Prostate gland (tissue), 2 donors: ENCODE data around the gene FAM171A2. TPM values are rescaled to one million over a fixed set of nuclear protein-coding genes. Genes with fewer than 3 reads are reported as not detected.

Source experiments
- DNase-seq: peaks from one replicate; pipeline ENCODE4 v3.0.0-alpha.2; 2019; ENCODE audit warnings: low spot score
- H3K27ac ChIP-seq, 2 donors: fragments of 200-600 bp; sonication (generic); 2 replicates each; pipeline ENCODE4 v1.5.1; 2017 to 2019
- H3K27me3 ChIP-seq: fragments of 200-600 bp; sonication (generic); replicated peaks from 2 replicates; pipeline ENCODE4 v1.5.1; 2019; ENCODE audit not compliant: insufficient read depth
- H3K36me3 ChIP-seq, 2 donors: fragments of 200-600 bp; sonication (generic); 1 replicate in 1 of 2; 2 replicates in 1 of 2; pipeline versions ENCODE4 v1.5.1 to v1.8.1; 2017 to 2019
- H3K4me1 ChIP-seq: fragments of 200-600 bp; sonication (generic); replicated peaks from 2 replicates; pipeline ENCODE4 v1.5.1; 2019
- H3K4me3 ChIP-seq, 2 donors: fragments of 200-600 bp; sonication (generic); 2 replicates each; pipeline ENCODE4 v1.5.1; 2017 to 2019
- H3K9me3 ChIP-seq: fragments of 200-600 bp; sonication (generic); 2 replicates; pipeline ENCODE4 v1.5.1; 2017
- CTCF ChIP-seq, 4 experiments: fragments of 200-600 bp in 2 of 4; fragments of 450-650 bp in 2 of 4; sonication (generic) in 2 of 4; IDR thresholded peaks; 1 replicate in 3 of 4; 2 replicates in 1 of 4; pipeline ENCODE4 v1.5.1; 2016 to 2019; ENCODE audit warnings: antibody characterized with exemption in 4 of 4, mild to moderate bottlenecking in 2 of 4, moderate library complexity in 2 of 4
- POLR2A ChIP-seq: fragments of 450-650 bp; IDR thresholded peaks from one replicate; pipeline ENCODE4 v1.6.1; 2016; ENCODE audit warnings: antibody characterized with exemption, mild to moderate bottlenecking
- POLR2AphosphoS5 ChIP-seq: sonication (generic); formaldehyde crosslinking; IDR thresholded peaks from one replicate; pipeline ENCODE4 v1.6.1; 2017; ENCODE audit warnings: antibody characterized with exemption
- WGBS: methylation state at CpG from one replicate; pipeline ENCODE4 v1.1.5; 2018; 5-methylcytosine and 5-hydroxymethylcytosine counted together
- intact Hi-C: fragments of 100-400 bp; cut with DNase I; formaldehyde crosslinking; loops from one replicate; pipeline ENCODE4 v1.14.2; 2022
- total RNA-seq, 2 donors: library from RNA; depleted of rRNA; stranded (reverse); fragments of >200 nt; gene quantifications; one replicate each; pipeline ENCODE4 v1.1.0, GENCODE V29; 2016

The FAM171A2 gene
- total RNA-seq, 2 donors from 2014 or later = 1.8 to 6.1 TPM

GRCh38 chr17:44360144-44360533 lies 3.5 kb downstream of the FAM171A2 start:
- Histone ChIP-seq H3K4me3 (no peak overlapping the region), H3K36me3 (no peaks in the 10 kb centered on the region), H3K27ac (no peak overlapping the region), H3K27me3 (no peaks in the 10 kb centered on the region), H3K4me1 (no peaks in the 10 kb centered on the region), H3K9me3 (no peaks in the 10 kb centered on the region)
- intact Hi-C loops = no loop called here
- WGBS = 66% methylated on average over 6 of the region's 6 CpGs
- TF ChIP-seq CTCF (IDR thresholded peaks at IDR 0.05) (no peak), POLR2A (no peak), POLR2AphosphoS5 (no peak)
- no peak for DNase-seq

- H3K4me3 ChIP-seq = no peak overlapping the region
- H3K4me1 ChIP-seq = no peaks in the 10 kb centered on the region
- TF ChIP-seq POLR2AphosphoS5 = no peak
- TF ChIP-seq CTCF (IDR thresholded peaks at IDR 0.05) = no peak
- no peak for TF ChIP-seq POLR2A
- intact Hi-C loops = no loop called here
- H3K36me3 ChIP-seq = no peaks in the 10 kb centered on the region
- H3K9me3 ChIP-seq = no peaks in the 10 kb centered on the region
- H3K27me3 ChIP-seq = no peaks in the 10 kb centered on the region
- 92% methylated on average over 14 of the region's 14 CpGs for WGBS
- no peak for DNase-seq
- no peak overlapping the region for H3K27ac ChIP-seq
Measured at GRCh38 chr17:44359458-44360143, 4.1 kb downstream of the FAM171A2 start.

- 82% methylated on average over 6 of the region's 6 CpGs for WGBS
Measured at GRCh38 chr17:44359006-44359405, 4.6 kb downstream of the FAM171A2 start.

GRCh38 chr17:44358066-44358465 lies 5.6 kb downstream of the FAM171A2 start:
- DNase-seq = no peak
- Histone ChIP-seq H3K27ac (no peak overlapping the region), H3K9me3 (no peaks in the 10 kb centered on the region), H3K4me3 (no peak overlapping the region), H3K27me3 (no peaks in the 10 kb centered on the region), H3K36me3 (no peaks in the 10 kb centered on the region), H3K4me1 (no peaks in the 10 kb centered on the region)
- intact Hi-C loops = no loop called here
- WGBS = 90% methylated on average over 9 of the region's 9 CpGs
- TF ChIP-seq CTCF (IDR thresholded peaks at IDR 0.05) (no peak), POLR2A (no peak), POLR2AphosphoS5 (no peak)

More at GRCh38 chr17:44359006-44359405, 4.6 kb downstream of the FAM171A2 start:
- no peaks in the 10 kb centered on the region for H3K4me1 ChIP-seq
- no peak overlapping the region for H3K27ac ChIP-seq
- no peak for DNase-seq
- intact Hi-C loops = no loop called here
- no peak overlapping the region for H3K4me3 ChIP-seq
- H3K36me3 ChIP-seq = no peaks in the 10 kb centered on the region
- no peak for TF ChIP-seq CTCF (IDR thresholded peaks at IDR 0.05)
- no peak for TF ChIP-seq POLR2A
- TF ChIP-seq POLR2AphosphoS5 = no peak
- H3K9me3 ChIP-seq = no peaks in the 10 kb centered on the region
- H3K27me3 ChIP-seq = no peaks in the 10 kb centered on the region

GRCh38 chr17:44356241-44356640 lies 7.4 kb downstream of the FAM171A2 start:
- H3K36me3 ChIP-seq = peaks cover 5 to 6% of the 10 kb centered on the region in 2 donors
- no peak for DNase-seq
- WGBS = 82% methylated on average over 8 of the region's 11 CpGs
- no peak for TF ChIP-seq POLR2AphosphoS5
- no peak for TF ChIP-seq CTCF (IDR thresholded peaks at IDR 0.05)
- no peak for TF ChIP-seq POLR2A
- H3K27me3 ChIP-seq = no peaks in the 10 kb centered on the region
- H3K4me3 ChIP-seq = no peak overlapping the region
- intact Hi-C loops = no loop called here
- H3K4me1 ChIP-seq = no peaks in the 10 kb centered on the region
- no peaks in the 10 kb centered on the region for H3K9me3 ChIP-seq
- H3K27ac ChIP-seq = no peak overlapping the region
